ENCODE results near the gene LRCOL1.

LRCOL1 gene

DNA sequence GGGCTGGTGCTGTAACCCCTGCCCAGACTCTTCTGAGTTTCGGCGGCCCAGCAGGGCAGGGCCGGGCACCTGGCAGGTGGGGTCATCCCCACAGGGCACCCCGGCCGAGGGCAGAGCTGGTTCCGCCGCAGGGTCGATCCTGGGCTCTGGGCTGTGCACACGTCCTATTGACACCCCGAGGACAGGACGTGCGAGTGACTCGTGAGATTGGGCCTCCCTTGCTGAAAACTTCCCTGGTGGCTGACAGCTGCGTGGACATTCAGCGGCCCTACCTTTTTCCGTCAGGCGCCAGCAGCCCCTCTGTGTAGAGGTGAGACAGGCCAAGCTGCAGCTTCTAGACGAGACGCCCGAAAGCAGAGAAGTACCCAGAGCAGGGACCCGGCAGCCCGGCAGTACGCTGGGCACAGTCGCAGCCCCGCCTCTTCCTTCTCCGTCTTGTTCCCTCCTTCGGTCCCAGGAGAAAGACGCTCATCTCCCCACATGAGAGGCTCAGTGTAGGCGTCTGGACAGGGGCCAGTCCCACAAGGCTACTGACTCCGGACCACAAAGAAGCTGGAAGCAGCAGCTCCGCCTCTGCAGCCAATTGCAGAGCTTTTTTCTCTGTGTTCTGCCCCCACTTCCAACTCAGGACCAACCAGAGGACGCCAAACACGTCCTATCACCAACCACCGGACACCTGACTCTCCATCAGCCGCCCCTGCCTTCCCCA is at the start of gene LRCOL1:
Gene LRCOL1, minus strand, starts transcription at position 532 of the 709 bp plus-strand sequence. CDS start 4,331 bp downstream, outside the sequence.
- ATAC-seq (no peak), DNase-seq (no peak)

DNA sequence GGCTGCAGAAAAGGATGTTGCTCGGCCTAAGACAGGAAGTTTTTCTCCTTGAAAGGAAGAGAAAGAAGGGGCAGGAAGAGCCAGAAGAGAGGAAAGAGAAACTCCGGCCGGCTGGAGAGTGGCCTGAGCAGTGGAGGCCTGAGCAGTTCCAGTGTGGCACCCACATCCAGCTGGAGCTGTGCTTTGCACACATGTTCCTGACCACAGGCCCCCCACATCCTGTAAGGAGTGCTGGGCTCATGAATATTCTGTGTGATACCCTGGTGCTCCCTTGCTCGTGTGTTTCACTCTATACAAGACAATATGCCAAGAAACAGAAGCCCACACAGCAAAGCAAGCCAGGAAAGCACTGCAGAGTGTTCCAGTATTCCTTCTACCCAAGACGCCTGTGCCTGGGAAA is 49.7 kb upstream of the LRCOL1 start:
- no peak for ATAC-seq
- DNase-seq = no peak

DNA sequence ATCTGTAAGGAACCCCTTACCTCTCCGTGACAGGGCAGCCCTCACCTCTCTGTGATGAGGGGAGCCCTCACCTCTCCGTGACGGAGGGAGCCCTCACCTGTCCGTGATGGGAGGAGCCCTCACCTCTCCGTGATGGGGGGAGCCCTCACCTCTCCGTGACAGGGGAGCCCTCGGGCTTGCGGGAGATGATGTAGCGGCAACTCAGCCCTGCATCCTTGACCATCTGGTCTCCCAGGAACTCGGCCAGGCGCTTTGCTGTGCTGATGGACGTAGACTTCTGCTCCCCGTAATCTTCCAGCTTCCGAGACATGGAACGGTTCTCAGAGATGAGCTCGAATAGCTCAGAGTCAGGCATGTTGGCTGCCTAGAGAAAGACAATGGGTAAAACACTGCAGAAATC is 48.8 kb upstream of the LRCOL1 start:
- ATAC-seq = no peak
- no peak for DNase-seq

DNA sequence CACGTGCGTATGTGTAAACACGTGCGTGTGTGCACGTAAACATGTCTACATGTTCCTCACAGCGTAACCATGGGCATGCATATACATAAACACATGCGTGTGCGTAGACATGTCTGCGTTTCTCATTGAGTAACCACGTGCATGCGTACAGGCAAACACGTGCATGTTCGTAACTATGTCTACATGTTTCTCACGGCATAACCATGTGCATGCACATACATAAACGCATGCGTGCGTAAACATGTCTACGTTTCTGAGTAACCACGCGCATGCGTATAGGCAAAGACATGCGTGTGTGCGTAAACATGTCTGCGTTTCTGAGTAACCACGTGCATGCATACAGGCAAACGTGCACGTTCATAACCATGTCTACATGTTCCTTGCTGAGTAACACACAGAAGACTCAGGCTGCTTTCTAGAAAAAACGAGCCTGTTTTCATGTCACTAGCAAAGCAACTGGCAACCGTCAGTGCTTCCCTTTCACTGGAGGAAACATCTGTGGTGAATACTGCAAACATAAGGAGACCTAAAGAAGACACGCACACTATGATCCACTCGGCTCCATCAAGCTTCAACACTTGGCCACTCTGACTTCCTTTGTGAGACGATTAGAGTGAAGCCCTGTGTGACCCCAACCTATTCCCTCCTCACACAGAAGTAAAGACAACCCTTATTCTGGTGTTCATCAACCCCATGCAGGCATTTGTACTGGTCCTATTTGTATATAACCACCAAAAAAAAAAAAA is 47.9 kb upstream of the LRCOL1 start:
- no peak for DNase-seq
- ATAC-seq = no peak

DNA sequence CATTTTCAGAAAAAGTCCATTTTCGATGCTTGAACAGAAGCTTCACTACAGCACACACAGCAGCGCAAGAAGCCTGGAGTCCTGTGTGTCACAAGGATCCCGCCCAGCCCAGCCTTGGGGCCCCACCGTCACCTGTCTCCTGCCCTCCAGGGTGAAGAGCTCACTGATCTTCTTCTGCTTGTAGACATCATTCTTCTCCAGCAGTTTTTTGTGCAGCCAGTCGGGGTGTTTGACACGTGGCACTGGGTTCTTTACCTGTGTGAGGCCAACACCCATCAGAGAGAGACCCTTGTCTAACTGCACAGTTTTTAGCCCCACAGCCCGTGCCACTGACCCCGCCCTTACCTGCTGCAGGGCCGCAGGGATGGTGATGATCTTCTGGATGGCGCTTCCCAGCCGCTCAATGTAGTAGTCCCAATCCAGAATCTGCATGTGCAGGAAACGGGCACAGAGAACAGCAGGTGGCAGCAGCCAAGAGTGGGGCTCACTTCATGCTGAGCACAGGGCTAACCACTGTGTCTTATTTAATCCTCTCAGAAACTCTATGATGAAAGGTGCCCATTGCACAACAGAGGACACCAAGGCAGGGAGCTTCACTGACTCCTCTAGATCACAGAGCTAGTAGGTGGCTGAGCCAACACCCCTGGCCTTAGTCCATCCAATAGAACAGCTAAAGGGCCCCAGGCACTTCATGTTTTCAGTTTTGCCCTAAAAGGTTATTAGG is 46.8 kb upstream of the LRCOL1 start:
- no peak for ATAC-seq
- no peak for DNase-seq

DNA sequence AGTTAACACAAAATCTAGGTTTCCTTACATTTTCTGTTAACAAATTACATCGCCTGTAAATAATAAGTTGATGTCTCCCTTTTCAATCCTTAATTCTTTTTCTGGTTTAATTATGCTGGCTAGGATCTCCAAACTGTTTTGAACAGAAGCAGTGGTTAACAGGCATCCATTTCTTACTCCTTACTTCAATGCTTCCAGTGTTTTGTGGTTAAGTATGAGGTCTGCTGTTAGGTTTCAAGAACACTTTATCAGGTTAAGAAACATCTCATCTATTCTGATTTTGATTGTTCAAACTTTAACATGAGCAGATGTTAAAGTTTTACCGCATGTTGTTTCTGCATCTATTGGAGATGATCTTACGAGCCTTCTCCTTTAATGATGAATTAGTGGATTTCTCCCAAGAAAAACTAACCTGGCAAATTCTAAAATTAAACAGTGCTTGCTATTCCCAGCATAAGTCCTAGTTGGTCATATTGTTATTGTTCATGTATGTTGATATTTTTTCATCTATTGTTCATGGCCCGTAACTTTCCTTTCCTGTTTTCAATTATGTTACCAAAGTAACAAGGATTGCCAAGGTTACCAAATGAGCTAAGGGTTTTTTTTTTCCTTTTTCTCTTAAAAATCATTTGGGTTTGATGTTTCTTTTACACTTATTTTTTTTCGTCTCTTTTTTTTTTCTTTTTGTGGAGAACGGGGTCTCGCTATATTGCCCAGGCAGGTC is 43.3 kb upstream of the LRCOL1 start:
- DNase-seq = no peak

DNA sequence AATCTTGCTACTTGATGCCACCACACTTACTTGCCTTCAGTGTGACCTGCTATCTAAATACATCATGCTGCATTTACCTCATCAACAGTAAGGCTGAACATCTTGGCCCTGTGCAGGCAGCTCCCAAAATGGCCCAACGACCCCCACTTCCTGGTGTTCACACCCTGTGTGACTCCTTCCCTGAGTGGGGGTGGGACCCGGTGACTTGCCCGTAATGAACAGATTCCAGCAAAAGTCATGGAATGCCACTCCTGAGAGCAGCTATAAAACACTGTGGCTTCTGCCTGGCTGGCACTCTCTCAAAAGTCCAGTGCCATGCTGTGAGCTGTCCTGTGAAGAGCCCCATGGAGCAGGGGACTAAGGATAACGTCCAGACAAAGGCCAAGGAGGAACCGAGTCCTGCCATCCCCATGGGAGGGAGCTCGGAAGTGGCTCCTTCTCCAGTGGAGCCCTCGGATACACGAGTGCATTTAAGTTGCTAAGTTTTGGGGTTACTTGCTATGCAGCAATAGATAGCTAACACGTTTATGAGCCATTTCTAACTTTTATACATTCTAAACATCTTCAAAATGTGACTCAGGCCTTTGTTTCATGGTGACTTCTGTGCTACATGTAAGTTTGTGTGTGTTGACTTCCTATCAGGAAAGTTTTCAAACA is 41.2 kb upstream of the LRCOL1 start:
- ATAC-seq (no peak), DNase-seq (no peak)

More for the DNA sequence above, 43.3 kb upstream of the LRCOL1 start:
- ATAC-seq = no peak

DNA sequence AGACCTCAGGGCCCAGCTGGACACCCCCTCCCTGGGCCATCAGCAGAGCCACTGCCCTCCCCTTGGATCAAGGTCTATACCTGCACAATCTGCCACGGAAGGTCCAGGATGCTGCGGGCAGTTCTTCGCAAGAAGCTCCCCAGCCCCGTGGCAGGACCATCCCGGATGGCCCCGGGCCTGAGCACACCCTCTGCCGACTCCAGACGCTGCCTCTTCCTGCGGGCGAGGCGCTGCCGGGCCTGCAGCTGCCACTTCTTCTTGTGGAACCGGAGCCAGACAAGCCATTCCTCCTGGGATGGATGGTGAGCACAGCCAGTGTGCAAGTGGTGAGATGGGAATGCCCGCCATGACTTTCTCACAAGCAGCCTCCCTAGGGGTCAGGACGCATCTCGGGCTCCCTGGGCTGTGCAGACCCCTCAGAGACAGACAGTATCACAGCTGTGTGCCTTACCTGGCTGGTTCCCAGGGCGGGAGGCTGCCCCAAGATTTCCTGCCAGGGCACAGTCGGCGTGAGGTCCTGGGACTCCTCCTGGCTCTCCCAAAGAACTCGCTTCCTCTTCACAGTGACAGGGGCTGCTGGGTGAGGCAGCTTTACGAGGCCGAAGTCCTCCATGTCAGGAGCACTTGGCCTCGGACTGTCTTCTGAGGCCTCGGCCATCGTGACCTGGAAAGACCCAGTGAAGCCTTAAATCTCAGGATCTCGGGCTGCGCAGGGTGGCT is 39.0 kb upstream of the LRCOL1 start:
- DNase-seq = no peak
- ATAC-seq = no peak

DNA sequence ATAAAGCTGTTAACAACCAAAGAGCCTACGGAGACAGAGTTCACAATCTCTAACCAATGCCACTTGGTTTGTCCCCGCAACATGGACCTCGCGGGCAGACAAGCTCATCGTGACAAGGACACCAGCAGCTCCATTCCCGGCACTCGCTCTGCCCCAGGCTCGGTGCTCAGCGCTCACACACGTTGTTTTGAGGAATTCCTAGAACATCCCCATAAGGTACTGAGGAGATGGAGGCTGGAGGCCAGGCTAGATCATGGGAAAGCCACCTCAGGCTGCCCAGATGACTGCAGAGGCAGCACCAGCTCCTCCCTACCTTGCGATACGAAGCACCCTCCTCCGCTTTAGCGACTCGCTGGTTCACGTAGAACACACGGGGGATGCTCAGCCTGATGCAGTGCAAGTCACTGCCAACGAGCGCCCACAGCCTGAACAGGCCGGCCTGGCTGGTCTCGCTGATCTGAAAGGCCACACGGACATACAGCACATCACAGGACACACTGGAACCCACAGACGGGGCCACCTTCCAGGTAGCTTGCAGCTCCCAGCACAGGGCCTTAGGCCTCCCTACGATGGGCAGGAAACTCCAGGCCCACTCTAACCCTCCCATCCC is 38.3 kb upstream of the LRCOL1 start:
- DNase-seq = no peak
- no peak for ATAC-seq

DNA sequence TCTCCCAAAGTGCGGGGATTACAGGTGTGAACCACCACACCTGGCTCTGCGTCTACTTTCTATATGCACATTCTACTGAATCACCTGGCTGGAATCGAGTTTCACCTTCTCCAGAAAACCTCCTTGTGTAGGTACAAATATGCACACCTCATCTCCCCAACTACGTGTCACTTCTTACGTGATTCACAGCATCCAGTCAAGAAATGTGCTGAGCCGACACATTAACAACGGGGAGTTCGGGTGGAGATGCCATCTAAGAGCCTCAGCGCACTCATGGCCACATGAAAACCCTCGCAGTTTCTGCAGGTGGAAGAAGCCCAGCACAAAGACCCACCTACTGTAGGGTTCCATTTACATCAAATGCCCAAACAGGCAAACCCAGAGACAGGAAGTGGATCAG is 37.5 kb upstream of the LRCOL1 start:
- ATAC-seq (no peak), DNase-seq (no peak)

DNA sequence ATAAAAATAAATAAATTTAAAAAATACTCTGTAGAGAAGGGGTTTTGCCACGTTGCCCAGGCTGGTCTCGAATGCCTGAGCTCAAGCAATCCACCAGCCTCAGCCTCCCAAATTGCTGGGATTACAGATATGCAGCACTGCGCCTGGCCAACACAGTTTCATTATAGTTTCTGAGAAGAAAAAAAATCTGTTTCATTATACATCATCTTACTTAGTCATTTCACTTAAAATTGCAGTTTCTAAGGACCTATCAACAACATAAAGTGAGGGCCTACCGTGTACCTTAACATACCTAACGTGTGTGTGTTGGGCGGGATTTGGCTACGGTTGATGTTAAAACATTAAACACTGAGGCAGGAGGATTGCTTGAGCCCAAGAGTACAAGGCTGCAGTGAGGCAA is 36.5 kb upstream of the LRCOL1 start:
- ATAC-seq (no peak), DNase-seq (no peak)

DNA sequence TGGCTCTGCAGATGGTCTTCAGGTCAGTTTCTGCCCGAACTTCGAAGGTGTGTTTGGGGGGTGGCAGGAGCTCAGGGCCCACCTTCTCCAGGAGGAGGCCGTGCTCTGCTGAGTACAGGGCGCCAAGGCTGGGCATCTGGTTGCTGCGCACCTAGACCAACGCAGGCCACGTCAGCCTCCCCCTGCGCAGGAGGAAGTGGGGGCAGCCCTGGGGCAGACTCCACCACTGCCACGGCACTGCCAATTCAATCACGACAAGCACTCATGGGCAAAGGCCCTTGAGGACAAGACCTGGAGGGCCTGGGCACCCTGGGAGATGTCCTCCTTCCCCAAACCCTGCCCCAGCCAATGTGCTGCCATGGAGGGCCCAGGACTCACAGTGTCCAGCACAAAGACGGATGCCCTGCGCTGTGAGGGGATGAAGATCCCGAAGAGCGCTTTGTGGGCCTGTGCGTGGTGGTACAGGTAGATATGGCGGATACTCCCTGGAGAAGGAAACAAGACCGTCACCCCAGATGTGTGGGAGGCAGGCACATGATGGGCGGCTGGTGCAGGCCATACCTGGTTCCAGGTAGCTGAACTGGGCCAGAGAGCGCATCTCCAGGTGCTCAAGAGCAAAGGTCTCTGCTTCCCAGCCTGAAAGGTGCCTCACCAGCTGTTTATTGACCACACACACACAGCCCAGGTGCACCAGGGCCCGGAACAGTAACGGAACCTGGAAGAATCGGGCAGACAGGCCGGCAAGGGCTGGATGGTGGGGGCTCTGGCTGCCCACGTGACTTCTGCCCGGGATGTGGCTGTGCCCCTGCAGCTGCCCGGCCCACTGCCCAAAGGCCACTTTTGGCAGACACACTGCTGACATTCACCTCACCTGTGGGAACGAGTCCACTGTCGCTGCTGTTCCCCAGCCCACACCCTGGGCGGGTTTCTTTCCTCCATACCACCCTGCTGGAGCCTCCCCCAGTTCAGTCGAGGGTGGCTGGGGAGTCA is 32.8 kb upstream of the LRCOL1 start:
- ATAC-seq (no peak), DNase-seq (no peak)

DNA sequence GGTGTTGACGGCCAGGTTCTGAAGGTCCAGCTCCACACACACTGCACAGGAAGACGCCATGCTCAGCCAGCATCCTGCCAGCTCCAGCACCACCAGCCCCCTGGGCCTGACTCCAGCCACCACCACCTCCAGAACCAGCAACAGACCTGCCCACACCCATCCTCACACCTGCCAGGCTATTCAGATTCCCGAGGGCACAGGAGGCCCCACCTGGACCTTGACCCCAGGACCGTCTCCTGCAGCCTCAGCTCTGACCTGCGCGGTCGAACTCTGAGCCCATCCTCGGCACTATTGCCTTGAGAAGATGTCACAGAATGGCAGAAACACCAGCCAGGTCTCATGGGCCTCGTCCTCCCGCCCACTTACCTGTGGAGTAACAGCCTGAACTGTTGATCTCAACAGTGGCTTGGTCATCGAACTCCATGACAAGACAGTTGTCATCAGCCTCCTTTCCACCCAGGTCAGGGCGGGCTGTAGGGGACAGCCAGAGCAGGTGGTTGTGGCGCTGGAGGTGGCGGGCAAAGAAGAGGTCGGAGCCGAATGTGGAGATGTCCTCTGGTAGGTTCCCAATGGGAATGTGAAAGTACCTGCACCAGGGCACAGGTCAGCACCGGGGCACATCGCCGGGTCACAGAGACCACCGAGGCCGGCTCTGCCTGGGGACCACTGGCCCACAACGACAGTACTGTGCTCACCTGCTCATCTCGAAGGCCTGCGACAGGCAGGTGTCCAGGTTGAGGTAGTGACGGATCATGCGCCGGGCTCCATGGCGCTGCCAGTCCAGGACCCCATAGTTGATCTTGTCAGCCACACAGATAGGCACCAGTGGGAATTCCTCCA is 31.6 kb upstream of the LRCOL1 start:
- DNase-seq (no peak), ATAC-seq (no peak)

DNA sequence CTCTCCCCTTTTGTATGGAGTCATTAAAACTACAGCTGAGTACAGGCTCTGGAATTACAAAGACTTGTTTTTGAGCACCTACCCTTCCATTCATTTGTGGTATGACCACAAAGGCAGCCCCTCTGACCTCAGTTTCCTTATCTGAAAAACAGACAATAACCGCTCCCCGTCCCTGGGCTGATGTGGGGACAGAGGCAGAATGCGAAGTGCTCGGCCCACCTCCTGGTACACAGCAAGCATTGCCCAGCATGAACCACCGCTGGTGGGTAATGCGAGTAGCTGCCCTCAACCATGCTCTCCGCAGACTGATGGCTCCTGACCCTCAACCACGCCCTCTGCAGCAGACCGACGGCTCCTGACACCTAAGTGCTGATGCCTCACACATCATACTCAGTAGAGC is 30.6 kb upstream of the LRCOL1 start:
- ATAC-seq = no peak
- no peak for DNase-seq

DNA sequence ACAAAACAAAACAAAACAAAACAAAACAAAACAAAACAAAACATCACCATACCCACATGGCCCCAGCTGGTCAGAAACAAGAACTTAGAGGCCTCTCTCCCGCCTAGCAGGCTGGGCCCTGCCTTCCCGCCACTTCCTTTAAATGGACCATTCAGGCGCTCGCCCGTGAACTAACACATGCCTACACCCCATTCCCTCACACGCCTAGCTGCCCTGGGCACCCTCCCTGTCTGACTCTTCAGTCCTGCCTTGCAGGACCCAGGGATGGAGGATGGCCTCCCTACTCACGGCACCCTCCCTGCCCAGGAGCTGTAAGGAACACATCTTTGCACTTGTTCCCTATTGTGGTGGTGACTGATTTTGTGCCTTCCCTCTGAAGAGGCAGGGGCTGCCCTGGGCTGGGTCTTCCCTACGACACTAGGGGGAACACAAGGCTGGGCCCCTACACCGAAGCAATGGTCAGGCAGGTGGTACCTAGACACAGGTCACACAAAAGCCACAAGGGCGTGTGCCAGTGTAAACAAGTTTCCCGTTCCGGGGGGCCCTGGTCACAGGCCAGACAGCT is 29.7 kb upstream of the LRCOL1 start:
- DNase-seq (no peak), ATAC-seq (no peak)

DNA sequence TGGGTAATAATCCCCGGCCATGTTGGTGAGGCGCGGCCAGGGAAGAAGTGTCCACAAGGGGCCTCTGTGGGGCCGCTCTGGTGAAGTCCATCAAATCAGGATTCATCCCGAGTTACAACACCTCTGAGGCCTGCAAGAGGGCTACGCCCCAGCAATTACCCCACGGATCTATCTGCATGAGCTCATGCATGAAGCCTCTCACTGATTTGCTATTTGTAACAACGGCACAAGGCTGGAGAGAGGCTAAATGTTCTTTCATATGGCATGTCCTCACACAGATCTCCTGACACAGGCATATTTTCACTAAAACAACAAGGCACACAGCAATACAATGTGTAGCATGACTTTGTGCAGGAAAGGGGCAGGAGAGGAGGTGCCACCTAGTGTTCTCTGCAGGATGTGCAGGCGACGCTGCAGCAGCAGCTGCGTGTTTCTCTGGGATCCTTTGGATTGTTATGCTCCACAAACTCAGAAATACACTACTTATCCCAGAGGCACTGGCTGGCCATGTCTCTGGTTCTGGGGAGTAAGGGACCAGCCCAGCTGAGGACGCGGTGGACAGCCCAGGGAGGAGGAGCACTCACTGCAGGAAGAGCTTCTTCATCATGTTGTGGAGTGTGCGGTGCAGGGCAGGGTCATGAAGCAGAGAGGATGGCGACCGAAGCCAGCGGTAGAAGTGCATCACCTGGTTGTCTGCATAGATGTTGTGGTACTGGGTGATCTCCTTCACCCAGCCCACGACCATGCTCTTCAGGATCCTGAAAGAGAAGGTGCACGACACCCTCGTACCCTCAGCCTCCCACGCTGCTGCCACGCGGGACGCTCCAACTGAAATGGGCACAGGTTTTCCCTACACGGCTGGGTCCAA is 28.4 kb upstream of the LRCOL1 start:
- no peak for ATAC-seq
- DNase-seq = no peak

DNA sequence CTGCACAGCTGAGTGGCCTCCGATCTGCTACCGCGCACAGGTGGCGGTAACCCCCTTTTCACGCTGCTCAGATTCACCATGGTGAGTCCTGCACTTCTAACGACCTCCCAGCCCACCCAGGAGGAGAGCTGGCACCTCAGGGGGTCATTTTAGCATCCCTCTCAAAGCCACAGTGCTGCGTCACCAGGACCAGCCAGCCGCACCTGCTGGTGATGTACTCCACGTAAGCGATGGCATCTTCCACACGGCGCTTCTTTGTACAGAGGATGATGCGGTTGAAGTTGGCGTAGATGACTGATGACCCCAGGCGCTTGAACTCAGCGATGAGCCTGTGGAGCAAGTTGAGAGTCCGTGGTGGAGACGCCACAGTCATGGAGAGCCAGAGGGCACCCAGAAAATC is 27.4 kb upstream of the LRCOL1 start:
- ATAC-seq (no peak), DNase-seq (no peak)
